ENCODE measurements around the gene SH3GL1.

The SH3GL1 gene

GRCh38 chr19:4320419-4320818 lies 79.9 kb downstream of the SH3GL1 start:
- no peak for DNase-seq (ENCODE audit: low read depth in 1 of 2, low spot score in 1 of 2)

- DNase-seq (ENCODE audit: low read depth in 1 of 2, low spot score in 1 of 2) = no peak
These were observed 81.2 kb downstream of the SH3GL1 start for GRCh38 chr19:4319067-4319718.

- DNase-seq (ENCODE audit: low read depth in 1 of 2, low spot score in 1 of 2) = no peak
These were observed 81.9 kb downstream of the SH3GL1 start for GRCh38 chr19:4318460-4318859.

DNA sequence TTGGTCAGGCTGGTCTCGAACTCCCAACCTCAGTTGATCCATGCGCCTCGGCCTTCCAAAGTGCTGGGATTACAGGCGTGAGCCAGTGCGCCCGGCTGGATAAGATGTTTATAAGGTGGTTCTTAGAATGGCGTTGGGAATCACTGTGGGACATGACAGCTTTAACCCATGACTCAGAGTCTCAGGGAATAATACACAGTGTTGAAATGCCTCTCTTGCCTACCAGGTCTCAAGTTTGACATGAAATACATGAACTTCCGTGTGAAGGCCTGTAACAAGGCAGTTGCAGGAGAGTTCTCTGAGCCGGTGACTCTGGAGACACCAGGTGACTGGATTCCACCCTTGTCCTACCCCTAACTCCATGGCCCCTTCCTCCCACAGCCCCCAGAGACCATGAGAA lies 83.4 kb downstream of the SH3GL1 start:
- DNase-seq (ENCODE audit: low read depth in 1 of 2, low spot score in 1 of 2) = no peak

DNA sequence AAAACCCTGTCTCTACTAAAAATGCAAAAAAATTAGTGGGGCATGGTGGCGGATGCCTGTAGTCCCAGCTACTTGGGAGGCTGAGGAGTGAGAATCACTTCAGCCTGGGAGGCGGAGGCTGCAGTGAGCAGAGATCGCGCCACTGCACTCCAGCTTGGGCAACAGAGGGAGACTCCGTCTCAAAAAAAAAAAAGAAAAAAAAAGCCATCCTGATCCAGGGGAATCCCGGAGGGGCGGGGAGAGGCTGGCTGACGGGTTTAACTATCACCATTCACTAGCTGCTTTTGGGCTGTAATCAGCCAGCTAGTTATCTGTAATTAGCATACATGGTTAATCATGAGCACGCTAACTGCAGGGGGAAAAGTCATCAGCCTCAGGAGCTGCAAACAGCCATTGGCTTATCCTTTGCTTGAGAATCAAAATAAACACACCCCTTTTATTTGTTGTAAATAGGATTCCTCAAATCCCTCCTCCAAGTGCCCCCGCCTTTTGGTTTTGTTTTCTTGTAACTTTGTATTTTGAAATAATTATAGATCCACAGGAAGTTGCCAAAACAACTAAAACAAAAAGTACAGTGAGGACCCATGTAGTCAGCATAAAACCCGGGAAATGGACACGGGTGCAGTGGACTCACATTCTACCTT lies 86.4 kb downstream of the SH3GL1 start:
- DNase-seq (ENCODE audit: low read depth in 1 of 2, low spot score in 1 of 2) = no peak
